Subcutaneous abdominal adipose tissue (tissue), 5 donors: ENCODE results near the gene POLR1E.
"Not testable (repeated sequence)": the region's sequence is repeated elsewhere in the genome, so short reads cannot be mapped to it uniquely, and the experiment has no call there.

Experiments used
- H3K27ac ChIP-seq: one replicate; pipeline ENCODE4 v1.7.0; 2013; ENCODE audit warnings: low read depth, mild to moderate bottlenecking, inconsistent platforms, low read length, moderate library complexity
- H3K27me3 ChIP-seq, 5 donors: one replicate each; pipeline ENCODE4 v1.7.0; 2013; ENCODE audit warnings: low read length in 5 of 5, inconsistent platforms in 1 of 5; ENCODE audit not compliant: control insufficient read depth in 5 of 5, insufficient read depth in 4 of 5
- H3K36me3 ChIP-seq, 5 donors: one replicate each; pipeline ENCODE4 v1.7.0; 2013; ENCODE audit warnings: low read length in 5 of 5; ENCODE audit not compliant: control insufficient read depth in 5 of 5, insufficient read depth in 5 of 5
- H3K4me1 ChIP-seq, 5 donors: one replicate each; pipeline ENCODE4 v1.7.0; 2013; ENCODE audit warnings: low read length in 5 of 5, mild to moderate bottlenecking in 3 of 5, moderate library complexity in 1 of 5; ENCODE audit not compliant: control insufficient read depth in 5 of 5, insufficient read depth in 5 of 5
- H3K4me3 ChIP-seq, 5 donors: one replicate each; pipeline ENCODE4 v1.7.0; 2013; ENCODE audit warnings: low read length in 5 of 5, low read depth in 1 of 5
- H3K9ac ChIP-seq, 5 donors: one replicate each; pipeline ENCODE4 v1.7.0; 2013; ENCODE audit warnings: low read length in 5 of 5, mild to moderate bottlenecking in 4 of 5, moderate library complexity in 3 of 5
- H3K9me3 ChIP-seq, 5 donors: one replicate each; pipeline ENCODE4 v1.7.0; 2013; ENCODE audit warnings: low read length in 5 of 5; ENCODE audit not compliant: control insufficient read depth in 5 of 5
- donor health status: healthy.
- donor health status: healthy.
- donor health status: healthy.
- donor health status: healthy.
- donor health status: healthy.

POLR1E gene

GRCh38 chr9:37499297-37499696 is 13.5 kb downstream of the POLR1E start:
- Histone ChIP-seq H3K4me1 (no peaks in the 10 kb centered on the region), H3K36me3 (peaks cover 23 to 91% (median 81%) of the 10 kb centered on the region in 5 donors), H3K4me3 (no peak overlapping the region), H3K27me3 (no peaks in the 10 kb centered on the region), H3K9ac (no peak overlapping the region), H3K27ac (no peak overlapping the region), H3K9me3 (no peaks in the 10 kb centered on the region)

DNA sequence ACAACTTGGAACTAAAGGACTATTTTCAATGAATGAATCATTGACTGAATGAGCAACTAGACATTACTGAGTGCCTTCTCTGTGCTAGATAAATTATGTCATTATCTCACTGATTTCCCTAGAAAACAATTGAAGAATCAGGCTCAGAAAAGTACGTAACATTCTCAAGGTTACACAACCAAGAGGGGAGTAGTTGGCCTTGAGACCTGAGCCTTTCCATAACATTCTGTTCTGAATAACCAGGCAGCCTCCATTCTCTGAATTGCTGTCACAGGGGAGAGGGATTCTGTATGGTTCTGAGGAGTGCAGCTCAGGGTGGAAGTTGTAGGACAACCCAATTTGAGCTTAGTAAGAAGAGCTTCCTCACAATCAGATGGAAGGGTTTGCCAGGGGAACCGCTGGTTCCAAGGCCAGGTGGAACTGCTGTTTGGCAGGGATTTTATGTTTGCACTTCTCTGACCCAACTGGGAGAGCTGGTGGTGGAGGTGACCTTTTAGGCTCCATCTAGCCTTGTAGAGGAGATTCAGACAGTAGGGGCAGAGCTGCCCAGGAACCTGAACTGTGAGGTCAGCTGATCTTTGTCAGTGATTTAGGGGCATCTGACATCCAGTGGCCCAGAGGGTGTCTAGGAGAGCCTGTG is 16.3 kb downstream of the POLR1E start:
- Histone ChIP-seq H3K27ac (no peak overlapping the region), H3K27me3 (no peaks in the 10 kb centered on the region), H3K9me3 (no peaks in the 10 kb centered on the region), H3K36me3 (peaks cover 21 to 76% (median 68%) of the 10 kb centered on the region in 5 donors), H3K9ac (no peak overlapping the region), H3K4me1 (peaks cover 0 to 6% (median under 1%) of the 10 kb centered on the region in 5 donors), H3K4me3 (no peak overlapping the region)

GRCh38 chr9:37503736-37504135 is 18.0 kb downstream of the POLR1E start:
- no peak overlapping the region for H3K27ac ChIP-seq
- H3K9ac ChIP-seq = no peak overlapping the region
- H3K9me3 ChIP-seq = no peaks in the 10 kb centered on the region
- H3K36me3 ChIP-seq = peaks cover 11 to 71% (median 62%) of the 10 kb centered on the region in 5 donors
- peaks cover 2 to 22% (median 16%) of the 10 kb centered on the region in 5 donors for H3K4me1 ChIP-seq
- no peaks in the 10 kb centered on the region for H3K27me3 ChIP-seq
- no peak overlapping the region for H3K4me3 ChIP-seq

DNA sequence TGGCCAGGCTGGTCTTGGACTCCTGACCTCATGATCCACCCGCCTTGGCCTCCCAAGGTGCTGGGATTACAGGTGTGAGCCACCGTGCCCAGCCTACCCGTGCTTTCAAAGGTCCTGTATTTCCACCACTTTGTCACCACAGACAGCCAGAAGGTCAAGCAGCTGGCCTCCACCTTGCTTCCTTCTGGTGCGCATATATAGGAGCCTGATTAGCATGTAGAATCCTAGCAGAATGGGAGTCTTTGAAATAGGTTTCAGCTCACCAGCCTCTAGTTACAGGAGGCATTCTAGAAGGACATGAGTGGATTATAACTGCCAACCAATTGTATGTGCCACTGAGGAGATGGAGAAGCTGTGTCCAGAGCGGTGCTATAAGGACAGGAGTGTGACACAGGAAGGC is 18.9 kb downstream of the POLR1E start:
- peaks cover 7 to 67% (median 56%) of the 10 kb centered on the region in 5 donors for H3K36me3 ChIP-seq
- H3K4me3 ChIP-seq = no peak overlapping the region
- no peaks in the 10 kb centered on the region for H3K27me3 ChIP-seq
- H3K4me1 ChIP-seq = peaks cover 4 to 29% (median 18%) of the 10 kb centered on the region in 5 donors
- H3K9me3 ChIP-seq = no peaks in the 10 kb centered on the region
- H3K9ac ChIP-seq = no peak overlapping the region
- H3K27ac ChIP-seq = no peak overlapping the region

GRCh38 chr9:37507566-37508134 is 21.9 kb downstream of the POLR1E start:
- H3K4me3 ChIP-seq = peak overlapping the region in 1 of 5 donors; percentile 30
- H3K4me1 ChIP-seq = peaks cover 4 to 29% (median 18%) of the 10 kb centered on the region in 5 donors
- H3K9me3 ChIP-seq = no peaks in the 10 kb centered on the region
- H3K9ac ChIP-seq = no peak overlapping the region
- H3K27me3 ChIP-seq = no peaks in the 10 kb centered on the region
- H3K27ac ChIP-seq = peak overlapping the region; percentile 32
- peaks cover 0 to 56% (median 46%) of the 10 kb centered on the region in 5 donors for H3K36me3 ChIP-seq

- Histone ChIP-seq H3K9ac (no peak overlapping the region), H3K9me3 (no peaks in the 10 kb centered on the region), H3K27me3 (no peaks in the 10 kb centered on the region), H3K36me3 (peaks cover 0 to 52% (median 40%) of the 10 kb centered on the region in 5 donors), H3K4me1 (peaks cover 4 to 29% (median 18%) of the 10 kb centered on the region in 5 donors), H3K4me3 (no peak overlapping the region), H3K27ac (peak overlapping the region; percentile 62)
Observed at GRCh38 chr9:37508135-37508833, 22.5 kb downstream of the POLR1E start.

DNA sequence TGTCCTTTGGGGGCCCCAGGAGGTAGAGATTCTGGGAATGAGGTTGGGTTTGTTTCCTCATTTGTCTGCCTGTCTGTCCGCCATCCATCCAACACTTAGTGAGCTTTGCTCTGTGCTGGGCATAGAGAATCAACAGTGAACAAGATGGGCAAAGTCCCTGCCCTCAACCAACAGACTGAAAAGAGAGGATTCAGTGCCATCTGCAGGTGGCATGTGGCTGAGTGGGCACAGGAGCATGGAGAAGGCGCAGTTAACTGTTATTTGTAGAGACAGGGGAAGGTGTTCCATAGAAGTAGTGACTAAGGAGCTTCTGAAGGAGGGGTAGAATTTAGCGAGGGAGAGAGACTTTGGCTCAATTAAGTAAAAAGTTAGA is 23.1 kb downstream of the POLR1E start:
- H3K27me3 ChIP-seq = no peaks in the 10 kb centered on the region
- peaks cover 4 to 29% (median 18%) of the 10 kb centered on the region in 5 donors for H3K4me1 ChIP-seq
- H3K27ac ChIP-seq = peak overlapping the region; percentile 62
- no peak overlapping the region for H3K4me3 ChIP-seq
- H3K9me3 ChIP-seq = no peaks in the 10 kb centered on the region
- peaks cover 0 to 47% (median 35%) of the 10 kb centered on the region in 5 donors for H3K36me3 ChIP-seq
- peak overlapping the region in 2 of 5 donors; percentile 1 to 63 for H3K9ac ChIP-seq

DNA sequence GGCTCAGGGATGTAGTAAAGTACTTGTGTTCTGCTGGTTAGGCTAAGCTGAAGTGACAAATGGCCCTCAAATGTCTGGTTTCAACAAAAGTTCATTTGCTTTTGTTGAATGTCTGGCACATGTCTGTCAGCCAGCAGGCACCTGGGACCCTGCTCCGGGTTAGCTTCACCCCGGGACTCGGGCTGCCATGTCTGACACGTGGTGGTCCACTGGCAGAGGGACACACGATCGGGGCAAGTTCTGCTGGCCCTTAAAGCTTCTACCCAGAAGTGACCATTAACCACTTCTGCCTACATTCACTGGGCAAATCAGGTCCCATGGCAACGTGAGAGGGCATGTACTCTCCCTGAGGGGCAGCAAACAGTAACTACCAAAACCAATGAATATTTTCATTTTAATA is 23.8 kb downstream of the POLR1E start:
- Histone ChIP-seq H3K36me3 (peaks cover 0 to 41% (median 33%) of the 10 kb centered on the region in 5 donors), H3K4me3 (no peak overlapping the region)

DNA sequence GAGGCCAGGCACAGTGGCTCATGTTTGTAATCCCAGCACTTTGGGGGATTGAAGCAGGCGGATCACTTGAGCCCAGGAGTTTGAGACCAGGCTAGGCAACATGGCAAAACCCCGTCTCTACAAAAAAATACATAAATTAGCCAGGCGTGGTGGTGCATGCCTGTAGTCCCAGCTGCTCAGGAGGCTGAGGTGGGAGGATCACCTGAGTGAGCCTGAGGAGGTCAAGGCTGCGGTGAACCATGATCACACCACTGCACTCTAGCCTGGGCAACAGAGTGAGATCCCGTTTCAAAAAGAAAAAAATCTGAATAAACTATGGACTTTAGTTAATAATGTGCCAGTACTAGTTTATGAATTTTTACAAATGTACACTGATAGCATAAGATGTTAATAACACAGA is 24.3 kb downstream of the POLR1E start:
- H3K27me3 ChIP-seq, H3K9me3 ChIP-seq, H3K4me3 ChIP-seq, H3K9ac ChIP-seq, H3K27ac ChIP-seq: not testable (repeated sequence)
- peaks cover 0 to 38% (median 29%) of the 10 kb centered on the region in 5 donors for H3K36me3 ChIP-seq
- peaks cover 4 to 29% (median 18%) of the 10 kb centered on the region in 5 donors for H3K4me1 ChIP-seq

More for the DNA sequence above, 23.8 kb downstream of the POLR1E start:
- H3K9me3 ChIP-seq = no peaks in the 10 kb centered on the region
- H3K27ac ChIP-seq = no peak overlapping the region
- H3K27me3 ChIP-seq = no peaks in the 10 kb centered on the region
- H3K9ac ChIP-seq = peak overlapping the region in 2 of 5 donors; percentile 1 to 63
- H3K4me1 ChIP-seq = peaks cover 4 to 29% (median 18%) of the 10 kb centered on the region in 5 donors
